ENCODE data around the gene CTRL.
A peak's percentile ranks its signal among the peaks of the same experiment; 100 is the strongest.

Gene CTRL

GRCh38 chr16:67935402-67936123 lies 3.9 kb upstream of the CTRL start (continued):
- TF ChIP-seq SETDB1 (IDR thresholded peaks at IDR 0.05; ENCODE audit: insufficient read length, low read length) (no peak), ZNF223 (tag by site-specific recombination; IDR thresholded peaks at IDR 0.05) (no peak), ZNF621 (tag by site-specific recombination; IDR thresholded peaks at IDR 0.05) (no peak), ZBTB11 (tag by site-specific recombination; conservative IDR thresholded peaks at IDR 0.05; ENCODE audit: low read depth) (peak; percentile 91), ZNF2 (tag by site-specific recombination; IDR thresholded peaks at IDR 0.05) (0 out of 2 replicates have a peak, but pooled peaks have one; percentile 48), ZNF140 (tag by site-specific recombination; IDR thresholded peaks at IDR 0.05) (no peak), ZNF354C (tag by site-specific recombination; IDR thresholded peaks at IDR 0.05; ENCODE audit: borderline replicate concordance, low read depth) (no peak), ZNF423 (tag by site-specific recombination; IDR thresholded peaks at IDR 0.05) (no peak), ZNF747 (tag by site-specific recombination; IDR thresholded peaks at IDR 0.05) (no peak), TSHZ1 (tag by site-specific recombination; IDR thresholded peaks at IDR 0.05; ENCODE audit: borderline replicate concordance) (no peak), ZNF391 (tag by site-specific recombination; IDR thresholded peaks at IDR 0.05; ENCODE audit: borderline replicate concordance, low read depth) (no peak), MYNN (tag by site-specific recombination; IDR thresholded peaks at IDR 0.05; ENCODE audit: borderline replicate concordance) (no peak), ZNF23 (tag by site-specific recombination; IDR thresholded peaks at IDR 0.05; ENCODE audit: borderline replicate concordance) (no peak), GLIS1 (tag by site-specific recombination; IDR thresholded peaks at IDR 0.05) (peak; percentile 17; the same call in 1 of the 2 replicates), ZNF639 (tag by site-specific recombination; IDR thresholded peaks at IDR 0.05) (no peak), ZNF155 (tag by site-specific recombination; IDR thresholded peaks at IDR 0.05) (no peak), ZNF146 (tag by site-specific recombination; IDR thresholded peaks at IDR 0.05) (no peak), HOXC10 (CRISPR knock-in tag; IDR thresholded peaks at IDR 0.05) (no peak), ZNF335 (tag by site-specific recombination; conservative IDR thresholded peaks at IDR 0.05) (peak; percentile 95), ZBTB8A (tag by site-specific recombination; IDR thresholded peaks at IDR 0.05) (peak; percentile 48; the same call in 1 of the 2 replicates), ZNF362 (tag by site-specific recombination; IDR thresholded peaks at IDR 0.05) (no peak), SP7 (tag by site-specific recombination; IDR thresholded peaks at IDR 0.05) (peak; percentile 42), TCF7L2 (IDR thresholded peaks at IDR 0.05; ENCODE audit: borderline replicate concordance, low read depth, low read length) (no peak), PRDM2 (tag by site-specific recombination; IDR thresholded peaks at IDR 0.05; ENCODE audit: borderline replicate concordance) (no peak), ZBTB17 (tag by site-specific recombination; IDR thresholded peaks at IDR 0.05) (no peak)

Data from HEK293 (cell line).